Activated CD8-positive, alpha-beta memory T cell treated with anti-CD3 and anti-CD28 coated beads, Interleukin-2, amount 50 U/mL, for 24 hours (primary cell): ENCODE data around the gene LRCH2.

Source experiments
- DNase-seq: peaks from one replicate; pipeline ENCODE4 v3.0.0-alpha.2; 2020; ENCODE audit errors: extremely low read depth

LRCH2 gene

GRCh38 chrX:115065304-115065703, 168.6 kb downstream of the LRCH2 start:
- no peak for DNase-seq
